Ovary (tissue), 3 donors: ENCODE data around the gene COBL.

ENCODE experiments used
- CTCF ChIP-seq, 3 donors: fragments of 450-650 bp in 2 of 3; fragments of 200-600 bp in 1 of 3; IDR thresholded peaks; one replicate each; pipeline versions ENCODE4 v1.5.1 to v1.8.0; 2016 to 2022; ENCODE audit warnings: antibody characterized with exemption in 3 of 3, mild to moderate bottlenecking in 1 of 3
- EP300 ChIP-seq: sonication (generic); formaldehyde crosslinking; IDR thresholded peaks from one replicate; pipeline ENCODE4 v1.6.1; 2017; ENCODE audit warnings: antibody characterized with exemption
- donor health status: DM: no; HTN: no; CAD: no.

GRCh38 chr7:51311166-51311565 lies 5.4 kb downstream of the COBL start:
- TF ChIP-seq EP300 (no peak), CTCF (IDR thresholded peaks at IDR 0.05) (no peak)
